Urinary bladder (tissue), 4 donors: ENCODE data around the gene ETS1. TPM values are rescaled to one million over a fixed set of nuclear protein-coding genes. Genes with fewer than 3 reads are reported as not detected.

Source experiments
- DNase-seq: peaks from one replicate; pipeline ENCODE4 v3.0.0-alpha.2; 2015; ENCODE audit errors: extremely low spot score
- H3K27ac ChIP-seq: one replicate; pipeline ENCODE4 v1.5.1; 2013; ENCODE audit warnings: low read depth, mild to moderate bottlenecking, moderate library complexity
- H3K36me3 ChIP-seq: one replicate; pipeline ENCODE4 v1.6.1; 2013; ENCODE audit warnings: mild to moderate bottlenecking, moderate library complexity; ENCODE audit not compliant: insufficient read depth
- H3K4me1 ChIP-seq: one replicate; pipeline ENCODE4 v1.6.1; 2013; ENCODE audit warnings: mild to moderate bottlenecking, moderate library complexity; ENCODE audit not compliant: insufficient read depth
- H3K4me3 ChIP-seq: one replicate; pipeline ENCODE4 v1.5.1; 2013; ENCODE audit warnings: low read depth, low read length
- WGBS: extraction: QIAGEN DNeasy Blood & Tissue Kit; methylation state at CpG from one replicate; pipeline ENCODE4 v1.1.7; 2013; 5-methylcytosine and 5-hydroxymethylcytosine counted together
- polyA plus RNA-seq: library from polyadenylated mRNA; stranded (reverse); fragments of 200-250 nt; gene quantifications from one replicate; pipeline ENCODE4 v1.2.3, GENCODE V29; 2013
- total RNA-seq: library from RNA; depleted of rRNA; stranded (reverse); fragments of >200 nt; gene quantifications from one replicate; pipeline ENCODE4 v1.2.3, GENCODE V29; 2014
- donor health status: healthy with polysubstance abuse.
- donor health status: healthy.

The ETS1 gene
- total and polyA plus RNA-seq, 2 donors = 35.6 to 64.0 TPM

- DNase-seq = no peak
- Histone ChIP-seq H3K4me1 (no peaks in the 10 kb centered on the region), H3K4me3 (peak overlapping the region; percentile 46), H3K36me3 (no peaks in the 10 kb centered on the region), H3K27ac (peak overlapping the region; percentile 71)
- 58% methylated on average over 11 of the region's 11 CpGs for WGBS
These were observed 39.3 kb downstream of the ETS1 start for GRCh38 chr11:128547946-128548648.

DNA sequence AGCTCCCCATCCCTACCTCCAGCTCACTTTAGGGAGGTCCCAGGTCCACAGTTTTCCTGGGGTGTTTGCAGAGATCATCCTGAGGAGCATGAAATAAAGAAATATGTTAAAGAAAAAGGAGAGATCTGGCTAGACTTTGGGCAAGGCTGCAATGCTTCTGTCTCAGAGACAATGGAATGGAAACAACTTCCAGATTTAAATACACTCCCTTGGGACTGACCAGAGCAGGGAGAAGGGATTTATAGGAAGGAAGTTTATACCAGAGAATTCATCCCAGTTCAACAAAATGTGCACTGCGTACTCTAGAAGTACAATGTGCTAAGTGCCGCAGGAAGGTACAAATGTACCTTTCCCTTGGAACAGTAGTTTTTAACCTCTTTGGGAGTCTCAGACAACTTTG, 40.4 kb downstream of the ETS1 start:
- 64% methylated on average over 2 of the region's 2 CpGs for WGBS
- Histone ChIP-seq H3K4me3 (no peak overlapping the region), H3K36me3 (no peaks in the 10 kb centered on the region), H3K27ac (no peak overlapping the region), H3K4me1 (no peaks in the 10 kb centered on the region)
- DNase-seq = no peak

GRCh38 chr11:128544471-128545051, 42.8 kb downstream of the ETS1 start:
- DNase-seq = no peak
- no peaks in the 10 kb centered on the region for H3K36me3 ChIP-seq
- no peaks in the 10 kb centered on the region for H3K4me1 ChIP-seq
- H3K4me3 ChIP-seq = no peak overlapping the region
- WGBS = 9% methylated on average over 7 of the region's 7 CpGs
- no peak overlapping the region for H3K27ac ChIP-seq

- H3K4me1 ChIP-seq = no peaks in the 10 kb centered on the region
- 79% methylated on average over 6 of the region's 6 CpGs for WGBS
- H3K27ac ChIP-seq = no peak overlapping the region
- H3K4me3 ChIP-seq = no peak overlapping the region
- DNase-seq = no peak
- no peaks in the 10 kb centered on the region for H3K36me3 ChIP-seq
These were observed 46.9 kb downstream of the ETS1 start for GRCh38 chr11:128540469-128540868.

GRCh38 chr11:128536506-128536905, 50.9 kb downstream of the ETS1 start:
- Histone ChIP-seq H3K4me3 (no peak overlapping the region), H3K36me3 (no peaks in the 10 kb centered on the region), H3K27ac (no peak overlapping the region), H3K4me1 (no peaks in the 10 kb centered on the region)
- DNase-seq = no peak
- WGBS = 94% methylated on average over 1 of the region's 1 CpG

DNA sequence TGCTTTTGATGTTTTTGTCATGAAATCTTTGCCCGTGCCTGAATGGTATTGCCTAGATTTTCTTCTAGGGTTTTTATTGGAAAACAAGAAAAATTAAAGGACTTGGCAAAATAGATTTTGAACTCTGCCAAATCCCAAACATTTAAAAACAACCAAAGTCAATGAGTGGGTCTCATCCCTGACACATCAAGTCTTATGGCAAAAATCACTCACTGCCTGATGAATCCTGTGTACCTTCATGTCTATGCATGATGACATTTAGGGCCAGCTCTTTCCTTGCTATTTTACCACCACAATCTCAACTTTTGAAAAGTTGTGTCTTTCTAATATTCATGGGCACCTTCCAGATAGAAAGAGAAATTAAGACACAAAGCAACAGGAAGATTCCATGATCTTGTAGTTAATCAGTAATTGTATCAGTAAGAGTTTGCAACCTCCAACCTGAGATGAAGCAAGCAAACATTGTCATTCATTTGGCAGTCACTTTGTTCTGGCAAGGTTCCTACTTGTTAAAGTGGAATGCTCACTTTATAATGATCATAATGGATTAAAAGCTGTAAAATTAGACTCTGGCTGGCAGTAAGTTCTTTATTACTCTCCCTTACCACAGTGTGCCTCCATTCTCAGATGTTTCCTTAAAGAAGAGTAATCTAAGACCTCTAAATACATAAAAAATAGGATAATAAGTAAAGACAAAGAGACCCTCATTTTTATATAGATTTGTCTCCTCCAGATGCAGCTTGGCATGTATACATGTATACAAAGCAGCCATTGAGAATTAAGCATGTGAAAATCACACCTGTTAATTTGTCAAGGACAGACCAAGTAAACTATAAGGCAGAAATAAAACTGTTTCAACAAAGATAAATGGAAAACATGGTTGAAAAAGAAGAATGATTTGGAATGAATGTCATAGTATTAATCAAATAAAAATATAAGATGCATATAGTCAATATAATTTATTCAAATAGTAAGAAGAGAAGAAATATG, 51.6 kb downstream of the ETS1 start:
- 87% methylated on average over 1 of the region's 1 CpG for WGBS
- no peak overlapping the region for H3K4me3 ChIP-seq
- DNase-seq = no peak
- H3K36me3 ChIP-seq = no peaks in the 10 kb centered on the region
- no peak overlapping the region for H3K27ac ChIP-seq
- H3K4me1 ChIP-seq = no peaks in the 10 kb centered on the region

DNA sequence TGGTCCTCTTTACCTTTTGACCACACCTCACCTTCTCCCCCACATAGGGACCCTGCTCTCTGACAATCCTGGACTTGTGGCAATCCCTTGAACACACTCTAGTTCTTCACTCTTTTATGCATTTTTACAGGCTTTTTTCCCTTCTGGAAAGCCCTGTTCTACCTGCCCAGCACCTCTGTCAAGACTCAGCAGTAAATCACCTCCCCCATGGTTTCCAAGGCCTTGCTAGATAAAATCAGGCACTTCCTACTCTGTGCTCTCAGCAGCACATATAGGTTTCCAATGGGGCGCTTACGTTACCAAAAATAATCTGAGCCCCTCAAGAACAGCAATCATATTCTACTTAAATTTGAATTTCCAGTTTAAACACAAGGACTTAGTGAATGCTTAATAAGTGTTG, 53.9 kb downstream of the ETS1 start:
- 92% methylated on average over 2 of the region's 2 CpGs for WGBS

GRCh38 chr11:128532572-128533091, 54.7 kb downstream of the ETS1 start:
- Histone ChIP-seq H3K36me3 (no peaks in the 10 kb centered on the region), H3K27ac (no peak overlapping the region), H3K4me1 (no peaks in the 10 kb centered on the region), H3K4me3 (no peak overlapping the region)
- WGBS = 84% methylated on average over 6 of the region's 6 CpGs
- no peak for DNase-seq

More for the DNA sequence above, 53.9 kb downstream of the ETS1 start:
- Histone ChIP-seq H3K4me3 (no peak overlapping the region), H3K27ac (no peak overlapping the region), H3K4me1 (no peaks in the 10 kb centered on the region), H3K36me3 (no peaks in the 10 kb centered on the region)
- DNase-seq = no peak

GRCh38 chr11:128532016-128532571, 55.3 kb downstream of the ETS1 start:
- no peak for DNase-seq
- H3K36me3 ChIP-seq = no peaks in the 10 kb centered on the region
- H3K4me1 ChIP-seq = no peaks in the 10 kb centered on the region
- no peak overlapping the region for H3K4me3 ChIP-seq
- WGBS = 85% methylated on average over 5 of the region's 5 CpGs
- no peak overlapping the region for H3K27ac ChIP-seq

DNA sequence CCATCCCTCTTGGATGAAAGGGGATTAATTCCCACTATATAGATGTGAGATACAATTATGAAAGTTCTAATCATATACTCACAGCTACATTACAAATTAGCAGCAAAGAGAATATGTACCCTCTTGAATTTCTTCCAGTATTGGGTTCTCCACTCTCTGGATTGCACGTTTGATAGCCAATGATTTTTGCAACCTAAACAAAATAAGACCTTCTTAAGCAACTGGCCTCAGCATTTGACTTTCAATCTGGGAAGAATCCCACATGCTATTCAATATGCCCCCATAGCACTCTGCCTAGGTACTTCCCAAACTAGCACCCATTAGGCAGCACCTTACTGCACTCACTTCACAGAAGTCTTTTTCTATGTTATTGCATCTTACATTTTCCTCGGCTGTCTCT, 55.8 kb downstream of the ETS1 start:
- H3K36me3 ChIP-seq = no peaks in the 10 kb centered on the region
- no peak overlapping the region for H3K4me3 ChIP-seq
- DNase-seq = no peak
- no peak overlapping the region for H3K27ac ChIP-seq
- no peaks in the 10 kb centered on the region for H3K4me1 ChIP-seq
- 83% methylated on average over 2 of the region's 2 CpGs for WGBS

DNA sequence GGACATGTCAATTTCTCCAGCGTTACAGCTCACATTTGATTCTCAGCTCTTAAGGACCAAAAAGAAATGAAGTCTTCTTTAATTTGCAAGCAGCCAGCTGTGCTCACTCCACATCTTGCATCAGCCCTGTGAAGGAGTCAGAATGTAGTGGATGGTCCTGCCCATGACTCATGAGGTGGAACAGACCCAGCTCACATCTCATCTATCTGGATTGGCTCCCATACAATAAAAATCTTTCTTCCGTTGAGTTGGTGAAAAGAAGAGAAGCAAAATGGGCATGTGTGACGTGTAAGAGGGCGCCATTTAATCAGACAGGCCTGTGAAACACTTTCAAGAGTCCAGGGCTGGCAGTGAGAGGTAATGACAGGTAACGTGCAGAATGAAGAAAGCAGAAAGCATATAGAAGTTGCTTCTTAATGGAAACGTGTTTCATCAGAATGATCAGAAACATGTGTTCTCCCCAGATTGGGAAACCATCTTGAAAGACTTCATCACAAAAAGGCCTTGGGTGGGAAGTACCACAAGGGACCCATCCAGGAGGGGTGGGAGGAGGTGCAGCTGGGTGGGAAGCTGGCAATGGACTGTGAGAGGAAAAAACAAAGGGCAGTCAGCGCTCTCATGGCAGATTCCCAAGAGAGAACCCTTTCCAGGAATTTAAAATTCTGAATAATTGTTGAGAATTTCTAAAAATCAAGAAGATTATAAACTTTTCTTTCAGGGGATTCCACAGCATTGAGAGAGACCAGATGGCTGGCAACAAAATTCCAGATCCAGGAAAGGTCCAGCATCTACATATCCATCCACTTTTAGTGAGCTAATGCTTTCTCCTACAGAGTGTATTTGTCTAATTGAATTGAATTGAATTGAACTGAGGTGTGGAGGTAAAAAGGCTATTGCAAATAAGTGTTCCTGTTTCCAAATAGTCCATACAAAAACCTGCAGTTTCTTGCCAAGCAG, 57.0 kb downstream of the ETS1 start:
- Histone ChIP-seq H3K4me3 (no peak overlapping the region), H3K36me3 (no peaks in the 10 kb centered on the region), H3K27ac (no peak overlapping the region), H3K4me1 (no peaks in the 10 kb centered on the region)
- DNase-seq = no peak
- 55% methylated on average over 7 of the region's 7 CpGs for WGBS

GRCh38 chr11:128528294-128528693, 59.1 kb downstream of the ETS1 start:
- 93% methylated on average over 2 of the region's 2 CpGs for WGBS
- Histone ChIP-seq H3K4me3 (no peak overlapping the region), H3K36me3 (no peaks in the 10 kb centered on the region), H3K4me1 (no peaks in the 10 kb centered on the region), H3K27ac (no peak overlapping the region)
- no peak for DNase-seq
